ENCODE data around the gene PMF1. TPM values are rescaled to one million over a fixed set of nuclear protein-coding genes. Genes with fewer than 3 reads are reported as not detected.

The PMF1 gene
- total and polyA plus RNA-seq, 2 donors (not counting 3 experiments of a cell fraction or from before 2014, with no cell fraction given), result 58.4 to 134 TPM

DNA sequence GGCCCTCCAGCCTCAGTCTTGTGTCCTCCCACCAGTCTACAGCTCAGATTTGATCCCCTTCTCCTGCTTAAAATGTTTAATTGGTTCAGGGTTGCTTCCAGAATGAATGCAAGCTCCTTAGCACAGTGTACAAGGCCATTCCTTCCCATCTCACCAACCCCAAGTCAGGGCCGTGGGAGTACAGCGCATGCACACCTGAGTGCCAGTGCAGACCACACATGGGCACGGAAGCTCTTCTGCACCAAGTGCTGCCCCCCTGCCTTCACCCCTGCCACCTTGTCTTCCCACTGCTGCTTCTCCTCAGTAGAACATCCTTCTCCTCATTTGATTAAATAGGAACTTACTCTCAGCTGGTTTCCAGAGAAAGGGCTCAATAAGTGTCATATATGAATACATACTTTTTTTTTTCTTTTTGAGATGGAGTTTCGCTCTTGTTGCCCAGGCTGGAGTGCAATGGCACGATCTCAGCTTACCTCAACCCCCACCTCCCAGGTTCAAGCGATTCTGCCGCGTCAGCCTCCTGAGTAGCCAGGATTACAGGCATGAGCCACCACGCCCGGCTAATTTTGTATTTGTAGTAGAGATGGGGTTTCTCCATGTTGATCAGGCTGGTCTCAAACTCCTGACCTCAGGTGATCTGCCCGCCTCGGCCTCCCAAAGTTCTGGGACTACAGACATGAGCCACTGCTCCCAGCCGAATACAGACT is 9.3 kb downstream of the PMF1 start:
- DNase-seq (ENCODE audit: low read depth, low spot score) (no peak), FAIRE-seq (no peak)
- Histone ChIP-seq H3K4me1 (ENCODE audit: control insufficient read depth, extremely low read depth, insufficient read depth, low read length) (peaks cover 20% of the 10 kb centered on the region), H3K4me3 (replicated peaks in 1 of 3; ENCODE audit: insufficient read depth in 1 of 3, low read depth in 1 of 3, low read length in 3 of 3) (no peak overlapping the region), H3K27me3 (ENCODE audit: control insufficient read depth in 2 of 2, insufficient read depth in 2 of 2, low read length in 2 of 2) (no peaks in the 10 kb centered on the region), H4K20me1 (replicated peaks; ENCODE audit: control insufficient read depth, extremely low read depth, insufficient read depth, low read length) (no peaks in the 10 kb centered on the region), H2AFZ (ENCODE audit: low read depth, low read length) (no peak overlapping the region), H3K27ac (ENCODE audit: insufficient read depth, low read depth, low read length) (no peak overlapping the region), H3K9me1 (replicated peaks; ENCODE audit: control insufficient read depth, extremely low read depth, insufficient read depth, low read length) (no peaks in the 10 kb centered on the region), H3K9ac (replicated peaks; ENCODE audit: extremely low read depth, insufficient read depth, low read length) (no peak overlapping the region), H3K36me3 (ENCODE audit: control insufficient read depth in 2 of 2, extremely low read depth in 1 of 2, insufficient read depth in 2 of 2, low read length in 2 of 2) (peaks cover 5 to 15% of the 10 kb centered on the region in 2 experiments), H3K79me2 (ENCODE audit: control insufficient read depth, insufficient read depth, low read length) (peaks cover 13% of the 10 kb centered on the region), H3K9me3 (replicated peaks; ENCODE audit: control insufficient read depth, insufficient read depth, low read length) (no peaks in the 10 kb centered on the region), H3K4me2 (ENCODE audit: insufficient read depth, low read length) (no peak overlapping the region)
- dilution Hi-C loops (cut with MboI; ENCODE audit: extremely low pct_ligation_motif_present, low sequenced_read_pairs) (loop anchor here (10.0 kb wide), 1 partner anchor 87 kb away; no protein-coding TSS in a partner anchor), intact Hi-C loops (cut with micrococcal nuclease) (no loop called here)
- CTCF ChIA-PET, result interaction anchor here (0.9 kb wide), 1 partner anchor 81 kb away, joined by 3 read pairs; no protein-coding TSS in a partner anchor
- no TSS peak for BruUV-seq (replicated peaks)
- POLR2A ChIA-PET, result no interaction called here
- no peak for TF ChIP-seq MAX (IDR thresholded peaks at IDR 0.05; ENCODE audit: insufficient read depth, insufficient read length)
- TF ChIP-seq POLR2A (IDR thresholded peaks at IDR 0.05; ENCODE audit: low read depth, low read length), result no peak
- TF ChIP-seq FOS (IDR thresholded peaks at IDR 0.05; ENCODE audit: borderline replicate concordance, insufficient read depth, low read length), result no peak
- no peak for TF ChIP-seq POLR2AphosphoS5 (IDR thresholded peaks at IDR 0.05; ENCODE audit: insufficient read depth, low read depth, low read length)
- TF ChIP-seq MYC (IDR thresholded peaks at IDR 0.05; ENCODE audit: low read depth, low read length), result no peak
- no peak for TF ChIP-seq EZH2 (IDR thresholded peaks at IDR 0.05; ENCODE audit: borderline replicate concordance, low read depth, low read length, severe bottlenecking)
- no peak for TF ChIP-seq JUN (IDR thresholded peaks at IDR 0.05; ENCODE audit: borderline replicate concordance, insufficient read depth, insufficient read length, low read depth)

Data from endothelial cell of umbilical vein (primary cell).